A549 treated with Mapracorat at 1 μM for 4 hours (cell line): ENCODE measurements around the gene SLC22A5. TPM values are rescaled to one million over a fixed set of nuclear protein-coding genes. Genes with fewer than 3 reads are reported as not detected.

Source experiments
- total RNA-seq: library from RNA; stranded (reverse); fragments of 200-300 nt; extraction: Qiagen RNA extraction; gene quantifications from 5 replicates; pipeline ENCODE4 v1.2.3, GENCODE V29; 2022

The SLC22A5 gene
- 45.6 to 49.9 TPM (median 47.2 TPM) in 5 replicates for total RNA-seq

GRCh38 chr5:132369474-132370180 is at the start of gene SLC22A5:
Gene SLC22A5 (plus strand): TSS chr5:132369710. CDS start chr5:132369973, 263 bp downstream.

Other genes with a start within 250 kb of the SLC22A5 start
- gene P4HA2, start 141.9 kb upstream of the SLC22A5 start, total RNA-seq: 42.0 to 49.8 TPM (median 49.1 TPM) in 5 replicates
- gene PDLIM4, start 112.0 kb upstream of the SLC22A5 start, total RNA-seq: 0.27 to 1.1 TPM (median 0.64 TPM) in 5 replicates
- 5.3 to 5.7 TPM (median 5.5 TPM) in 5 replicates for gene SLC22A4, start 75.3 kb upstream of the SLC22A5 start, total RNA-seq
- 30.3 to 37.8 TPM (median 33.7 TPM) in 5 replicates for gene IRF1, start 121.1 kb downstream of the SLC22A5 start, total RNA-seq
- not detected in 5 replicates for gene IL5, start 173.8 kb downstream of the SLC22A5 start, total RNA-seq
- gene RAD50, start 187.3 kb downstream of the SLC22A5 start, total RNA-seq: 26.0 to 33.7 TPM (median 28.7 TPM) in 5 replicates